ENCODE results near the gene SLC29A3. TPM values are rescaled to one million over a fixed set of nuclear protein-coding genes. Genes with fewer than 3 reads are reported as not detected.

Gene SLC29A3
- total and polyA plus RNA-seq, 7 donors, result 2.3 to 6.2 (median 4.6) TPM

DNA sequence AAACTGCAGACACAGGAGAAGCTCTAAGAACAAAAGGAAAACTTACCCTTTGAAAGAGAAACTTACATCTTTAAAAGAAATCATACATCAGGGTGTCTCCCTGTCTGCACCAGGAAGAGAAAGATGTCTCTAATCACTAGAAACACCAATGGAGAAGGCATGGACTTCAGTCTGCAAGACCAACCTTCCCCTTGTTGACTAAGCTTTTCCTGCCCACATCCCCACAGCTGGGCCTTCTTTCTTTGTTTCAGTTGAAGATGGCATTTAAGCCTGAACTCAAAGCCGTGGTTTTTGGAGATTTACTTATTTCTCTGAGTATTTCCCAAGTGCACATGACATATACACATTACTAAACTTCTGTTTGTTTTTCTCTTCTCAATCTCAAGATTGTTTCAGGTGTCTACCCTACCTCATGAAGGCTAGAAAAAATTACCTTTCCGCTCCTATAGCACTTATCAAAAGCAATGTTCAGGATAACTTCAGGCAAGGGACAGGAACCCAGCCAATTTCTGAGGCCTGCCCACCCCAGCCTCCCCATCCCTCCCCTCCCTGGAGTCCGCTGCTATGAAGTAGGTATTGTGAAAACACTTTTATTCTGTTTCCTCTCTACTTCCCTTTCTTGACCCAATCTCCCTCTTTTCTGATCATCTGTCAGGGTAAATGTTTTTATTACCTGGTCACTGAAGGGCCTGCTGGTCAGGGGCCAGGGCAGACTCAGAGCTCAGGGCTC is 2.8 kb upstream of the SLC29A3 start:
- no peak for DNase-seq
- 69 to 75% methylated on average over 3 of the region's 3 CpGs for WGBS, 2 donors
- Histone ChIP-seq H3K27me3 (no peaks in the 10 kb centered on the region), H3K27ac (no peak overlapping the region), H3K4me1 (peaks cover 0 to 41% (median 37%) of the 10 kb centered on the region in 4 donors), H3K36me3 (no peaks in the 10 kb centered on the region), H3K9me3 (no peaks in the 10 kb centered on the region), H3K4me3 (no peak overlapping the region)
- intact Hi-C loops (cut with DNase I), result loop anchor here (5.0 kb wide), 3 partner anchors 81 to 581 kb away; partner anchors contain the start of gene CDH23
- TF ChIP-seq, protein P1, sequence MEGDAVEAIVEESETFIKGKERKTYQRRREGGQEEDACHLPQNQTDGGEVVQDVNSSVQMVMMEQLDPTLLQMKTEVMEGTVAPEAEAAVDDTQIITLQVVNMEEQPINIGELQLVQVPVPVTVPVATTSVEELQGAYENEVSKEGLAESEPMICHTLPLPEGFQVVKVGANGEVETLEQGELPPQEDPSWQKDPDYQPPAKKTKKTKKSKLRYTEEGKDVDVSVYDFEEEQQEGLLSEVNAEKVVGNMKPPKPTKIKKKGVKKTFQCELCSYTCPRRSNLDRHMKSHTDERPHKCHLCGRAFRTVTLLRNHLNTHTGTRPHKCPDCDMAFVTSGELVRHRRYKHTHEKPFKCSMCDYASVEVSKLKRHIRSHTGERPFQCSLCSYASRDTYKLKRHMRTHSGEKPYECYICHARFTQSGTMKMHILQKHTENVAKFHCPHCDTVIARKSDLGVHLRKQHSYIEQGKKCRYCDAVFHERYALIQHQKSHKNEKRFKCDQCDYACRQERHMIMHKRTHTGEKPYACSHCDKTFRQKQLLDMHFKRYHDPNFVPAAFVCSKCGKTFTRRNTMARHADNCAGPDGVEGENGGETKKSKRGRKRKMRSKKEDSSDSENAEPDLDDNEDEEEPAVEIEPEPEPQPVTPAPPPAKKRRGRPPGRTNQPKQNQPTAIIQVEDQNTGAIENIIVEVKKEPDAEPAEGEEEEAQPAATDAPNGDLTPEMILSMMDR (IDR thresholded peaks at IDR 0.05), result no peak
- TF ChIP-seq POLR2AphosphoS5 (IDR thresholded peaks at IDR 0.05), result no peak

DNA sequence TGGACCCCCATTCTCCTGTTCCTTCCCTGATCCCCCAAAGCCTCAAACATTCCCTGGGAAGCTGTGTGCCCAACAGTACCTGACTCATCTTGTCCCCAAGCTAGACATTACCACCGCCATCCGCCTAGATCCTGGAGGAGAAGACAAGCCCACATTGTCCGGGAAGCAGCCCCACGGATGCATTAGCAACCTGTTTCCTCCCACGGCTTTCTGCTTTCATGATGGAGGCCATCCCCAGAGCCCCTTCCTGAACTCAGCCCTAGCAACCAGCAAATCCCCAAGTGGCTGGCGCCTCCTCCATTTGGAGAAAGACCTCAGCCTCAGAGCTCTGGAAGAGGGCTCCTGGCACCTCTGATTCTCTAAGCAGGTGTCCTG is 2.3 kb upstream of the SLC29A3 start:
- H3K27ac ChIP-seq, result no peak overlapping the region
- DNase-seq, result no peak
- H3K4me1 ChIP-seq, result peaks cover 0 to 41% (median 37%) of the 10 kb centered on the region in 4 donors
- H3K4me3 ChIP-seq, result no peak overlapping the region
- H3K36me3 ChIP-seq, result no peaks in the 10 kb centered on the region
- no peak for TF ChIP-seq POLR2AphosphoS5 (IDR thresholded peaks at IDR 0.05)
- TF ChIP-seq POLR2A (IDR thresholded peaks at IDR 0.05), result no peak
- TF ChIP-seq EP300 (IDR thresholded peaks at IDR 0.05), result no peak
- intact Hi-C loops (cut with DNase I), result loop anchor here (5.0 kb wide), 3 partner anchors 81 to 581 kb away; partner anchors contain the start of gene CDH23
- no peaks in the 10 kb centered on the region for H3K27me3 ChIP-seq
- H3K9me3 ChIP-seq, result no peaks in the 10 kb centered on the region
- WGBS, 2 donors, result 67 to 78% methylated on average over 6 of the region's 6 CpGs

DNA sequence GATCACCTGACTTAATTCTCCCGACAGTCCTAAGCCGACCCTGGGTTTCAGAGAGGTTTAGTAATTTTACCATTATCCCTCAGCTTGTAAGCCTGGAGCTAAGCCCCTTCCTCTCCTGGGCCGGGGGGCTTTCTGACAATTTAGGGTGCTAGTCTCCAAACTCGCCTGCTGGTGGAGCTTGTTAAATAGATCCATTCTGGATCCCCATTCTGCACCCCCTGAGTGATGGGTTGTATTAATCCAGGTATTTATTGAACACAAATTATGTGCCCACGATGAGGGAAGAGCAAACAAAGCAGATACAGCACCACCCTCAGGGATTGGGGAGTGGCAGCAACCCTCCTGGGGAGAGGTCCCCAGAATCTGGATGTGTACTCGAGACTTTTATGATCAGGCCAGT is 1.3 kb upstream of the SLC29A3 start:
- no peak overlapping the region for H3K27ac ChIP-seq
- H3K36me3 ChIP-seq, result peaks cover 0 to 2% (median 0%) of the 10 kb centered on the region in 4 donors
- intact Hi-C loops (cut with DNase I), result loop anchor here (2.0 to 5.0 kb wide), 4 partner anchors 80 to 580 kb away; partner anchors contain the start of genes CDH23 and VSIR
- no peak for TF ChIP-seq EP300 (IDR thresholded peaks at IDR 0.05)
- no peak for TF ChIP-seq POLR2AphosphoS5 (IDR thresholded peaks at IDR 0.05)
- TF ChIP-seq, protein P1 (IDR thresholded peaks at IDR 0.05), result no peak
- TF ChIP-seq POLR2A (IDR thresholded peaks at IDR 0.05), result no peak
- peaks cover 0 to 36% (median 34%) of the 10 kb centered on the region in 4 donors for H3K4me1 ChIP-seq
- no peaks in the 10 kb centered on the region for H3K27me3 ChIP-seq
- H3K4me3 ChIP-seq, result no peak overlapping the region
- no peak for DNase-seq
- 52 to 79% methylated on average over 6 of the region's 6 CpGs for WGBS, 2 donors
- H3K9me3 ChIP-seq, result no peaks in the 10 kb centered on the region

DNA sequence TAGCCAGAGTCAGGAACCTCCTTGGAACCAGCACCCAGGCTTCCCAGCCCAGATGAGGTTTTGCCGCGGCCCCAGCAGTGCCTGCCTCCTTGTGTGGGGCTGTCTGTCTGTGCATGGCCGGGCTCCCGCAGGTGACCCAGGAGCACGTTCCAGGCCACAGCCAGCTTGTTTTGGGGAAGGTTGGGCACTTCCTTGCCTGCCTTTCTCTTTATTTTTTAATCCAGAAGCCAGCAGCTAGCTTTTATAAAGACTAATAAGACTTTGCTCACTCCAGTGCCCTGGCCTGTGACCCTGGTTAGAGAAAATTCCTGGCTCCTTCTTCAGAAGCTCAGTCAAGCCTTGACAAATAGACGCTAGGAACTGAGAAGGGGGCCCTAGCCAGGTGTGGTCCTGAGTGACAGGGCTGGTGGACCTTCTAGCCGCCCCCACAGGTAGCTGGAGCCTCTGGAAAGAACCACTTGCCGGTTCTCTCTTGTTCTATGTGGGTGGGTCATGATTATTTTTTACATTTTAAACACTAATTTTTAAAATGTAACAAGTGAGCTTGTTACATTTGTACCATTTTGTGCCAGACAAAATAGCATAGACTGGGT is 837 bp downstream of the SLC29A3 start:
- Histone ChIP-seq H3K4me1 (peaks cover 0 to 16% (median 12%) of the 10 kb centered on the region in 4 donors), H3K36me3 (peaks cover 0 to 21% (median 2%) of the 10 kb centered on the region in 4 donors), H3K9me3 (no peaks in the 10 kb centered on the region), H3K27ac (peak overlapping the region; percentile 74 to 86 (median 79)), H3K4me3 (peak overlapping the region; percentile 66 to 85 (median 74)), H3K27me3 (no peaks in the 10 kb centered on the region)
- intact Hi-C loops (cut with DNase I), result loop anchor here (2.0 to 5.0 kb wide), 5 partner anchors 57 to 577 kb away; partner anchors contain the start of genes CDH23 and VSIR
- 38 to 49% methylated on average over 8 of the region's 8 CpGs for WGBS, 2 donors
- DNase-seq, result no peak
- TF ChIP-seq EP300 (IDR thresholded peaks at IDR 0.05) (no peak), POLR2AphosphoS5 (IDR thresholded peaks at IDR 0.05) (no peak)

DNA sequence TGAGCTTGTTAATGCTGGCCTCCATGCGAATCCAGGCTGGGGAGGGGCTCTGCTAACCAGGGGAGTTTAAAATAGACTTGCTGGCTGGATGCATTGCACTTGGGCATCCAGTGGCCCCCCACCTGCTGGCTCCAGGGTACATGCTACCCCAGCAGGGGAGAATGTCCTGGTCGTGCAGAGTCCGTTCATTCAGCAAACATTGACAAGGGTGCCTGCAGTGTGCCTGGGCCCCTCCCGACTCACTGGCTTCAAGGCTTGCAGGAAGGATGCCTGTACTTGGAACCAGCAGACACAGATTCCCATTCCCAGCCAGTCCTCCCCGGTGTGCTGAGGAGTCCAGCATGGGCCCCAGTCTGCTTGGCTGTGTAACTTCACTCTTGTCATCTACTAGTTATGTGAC is 1.5 kb downstream of the SLC29A3 start:
- intact Hi-C loops (cut with DNase I), result loop anchor here (2.0 kb wide), 1 partner anchor 56 kb away; no protein-coding TSS in a partner anchor
- TF ChIP-seq, protein P1 (IDR thresholded peaks at IDR 0.05), result no peak
- TF ChIP-seq EP300 (IDR thresholded peaks at IDR 0.05), result no peak
- TF ChIP-seq POLR2A (IDR thresholded peaks at IDR 0.05), result no peak
- TF ChIP-seq POLR2AphosphoS5 (IDR thresholded peaks at IDR 0.05), result no peak
- Histone ChIP-seq H3K27me3 (no peaks in the 10 kb centered on the region), H3K9me3 (no peaks in the 10 kb centered on the region), H3K27ac (no peak overlapping the region), H3K4me3 (no peak overlapping the region), H3K36me3 (peaks cover 0 to 27% (median 2%) of the 10 kb centered on the region in 4 donors), H3K4me1 (peaks cover 0 to 16% (median 12%) of the 10 kb centered on the region in 4 donors)
- DNase-seq, result no peak
- whole genome bisulfite sequencing, 2 donors, result 82 to 89% methylated on average over 5 of the region's 5 CpGs
